ENCODE results near the gene RBFOX1. TPM values are rescaled to one million over a fixed set of nuclear protein-coding genes. Genes with fewer than 3 reads are reported as not detected.

RBFOX1 gene
- polyA plus RNA-seq, 1 of the 3 experiments (the other 2 are of a cell fraction): not detected

GRCh38 chr16:7511549-7512260, 179.1 kb downstream of the RBFOX1 start:
- ChIA-PET POLR2A (no interaction called here), CTCF (interaction anchor here (1.0 kb wide), 1 partner anchor 244 kb away, joined by 3 read pairs; no protein-coding TSS in a partner anchor)
- no peaks in the 10 kb centered on the region for H3K27me3 ChIP-seq (ENCODE audit: insufficient read depth)
- no peaks in the 10 kb centered on the region for H3K79me2 ChIP-seq (ENCODE audit: insufficient read depth)
- no peaks in the 10 kb centered on the region for H4K20me1 ChIP-seq (ENCODE audit: insufficient read depth)
- TF ChIP-seq RFX5 (IDR thresholded peaks at IDR 0.05; ENCODE audit: low read length): no peak
- no peak for TF ChIP-seq RXRA (IDR thresholded peaks at IDR 0.05; ENCODE audit: borderline replicate concordance, low read depth)
- no peak for TF ChIP-seq SMC3 (IDR thresholded peaks at IDR 0.05; ENCODE audit: low read depth, low read length)
- no peak for TF ChIP-seq USF1 (IDR thresholded peaks at IDR 0.05; ENCODE audit: borderline replicate concordance, low read depth)
- no peak for TF ChIP-seq TAF1 (IDR thresholded peaks at IDR 0.05; ENCODE audit: borderline replicate concordance, low read depth, low read length)
- no peak for TF ChIP-seq GATA2 (CRISPR knock-in tag; IDR thresholded peaks at IDR 0.05)
- no peak for TF ChIP-seq FOXM1 (IDR thresholded peaks at IDR 0.05; ENCODE audit: low read depth)
- TF ChIP-seq TEAD4 (IDR thresholded peaks at IDR 0.05; ENCODE audit: borderline replicate concordance, insufficient read depth): no peak
- no peak for TF ChIP-seq MEF2A (IDR thresholded peaks at IDR 0.05; ENCODE audit: borderline replicate concordance, low read depth)
- no peak for TF ChIP-seq REST (IDR thresholded peaks at IDR 0.05; ENCODE audit: low read depth, low read length)
- no peak for TF ChIP-seq MAX (IDR thresholded peaks at IDR 0.05; ENCODE audit: low read depth)
- TF ChIP-seq NFIC (IDR thresholded peaks at IDR 0.05; ENCODE audit: borderline replicate concordance): no peak
- no peak for TF ChIP-seq CHD2 (IDR thresholded peaks at IDR 0.05; ENCODE audit: low read length, partially characterized antibody)
- no peak for TF ChIP-seq SIN3A (IDR thresholded peaks at IDR 0.05; ENCODE audit: borderline replicate concordance, low read depth, low read length)
- TF ChIP-seq TCF12 (IDR thresholded peaks at IDR 0.05): no peak
- no peak for TF ChIP-seq EZH2phosphoT487 (IDR thresholded peaks at IDR 0.05; ENCODE audit: borderline replicate concordance, low read depth)
- TF ChIP-seq MXI1 (IDR thresholded peaks at IDR 0.05; ENCODE audit: low read depth, low read length): no peak
- no peak for TF ChIP-seq NRF1 (IDR thresholded peaks at IDR 0.05; ENCODE audit: low read depth, low read length)
- TF ChIP-seq USF2 (IDR thresholded peaks at IDR 0.05; ENCODE audit: borderline replicate concordance, low read depth, low read length): no peak
- no peak overlapping the region for H3K9ac ChIP-seq
- 31% methylated on average over 7 of the region's 7 CpGs for WGBS (ENCODE audit: low lambda C conversion rate)
- no peaks in the 10 kb centered on the region for H3K9me3 ChIP-seq
- no peaks in the 10 kb centered on the region for H3F3A ChIP-seq (replicated peaks; ENCODE audit: insufficient read depth)
- no peak for DNase-seq
- no peak overlapping the region for H3K27ac ChIP-seq (ENCODE audit: low read depth in 2 of 2, low read length in 1 of 2)
- no peak overlapping the region for H2AFZ ChIP-seq (ENCODE audit: low read depth)
- no peaks in the 10 kb centered on the region for H3K4me1 ChIP-seq (ENCODE audit: control insufficient read depth in 1 of 2, insufficient read depth in 2 of 2, low read depth in 1 of 2, low read length in 1 of 2)
- no peaks in the 10 kb centered on the region for H3K9me2 ChIP-seq
- no peaks in the 10 kb centered on the region for H3K36me3 ChIP-seq (replicated peaks in 1 of 2; ENCODE audit: control insufficient read depth in 1 of 2, insufficient read depth in 2 of 2, low read length in 1 of 2)
- no peak overlapping the region for H3K4me2 ChIP-seq
- H3K4me3 ChIP-seq (ENCODE audit: low read depth in 2 of 2, low read length in 1 of 2): no peak overlapping the region

Measured in SK-N-SH (cell line).